WTC11 (cell line): Measurements from ENCODE around the gene NUB1. TPM values are rescaled to one million over a fixed set of nuclear protein-coding genes. Genes with fewer than 3 reads are reported as not detected.

Source experiments
- ATAC-seq: fragments of 200-7000 bp; cut with Tn5 transposase; 2 replicates; pipeline ENCODE4 v1.10.0; 2021; ENCODE audit warnings: mild to moderate bottlenecking, moderate library complexity
- CTCF ChIA-PET: fragments of 300-600 bp; sonication (Branson Sonifier 250); formaldehyde crosslinking; loops from one replicate; lab custom pipeline; 2021; ENCODE audit warnings: antibody characterized with exemption; lab: Charles Lee
- POLR2A ChIA-PET: fragments of 350-600 bp; sonication (Branson Sonifier 250); formaldehyde crosslinking; loops from one replicate; lab custom pipeline; 2021; ENCODE audit warnings: antibody characterized with exemption; lab: Charles Lee
- DNase-seq: peaks from one replicate; pipeline ENCODE4 v3.0.0; 2021; ENCODE audit warnings: low spot score
- H3K27ac Mint-ChIP-seq: 2 replicates; pipeline ENCODE4 v1.8.0; 2021; ENCODE audit warnings: mixed read lengths
- H3K27me3 Mint-ChIP-seq: 2 replicates; pipeline ENCODE4 v1.8.0; 2021; ENCODE audit warnings: low read depth, mild to moderate bottlenecking, moderate library complexity, mixed read lengths
- H3K36me3 Mint-ChIP-seq: 2 replicates; pipeline ENCODE4 v1.8.0; 2021; ENCODE audit warnings: mixed read lengths
- H3K4me1 Mint-ChIP-seq: 2 replicates; pipeline ENCODE4 v1.8.0; 2022; ENCODE audit warnings: mixed read lengths
- H3K4me3 Mint-ChIP-seq: 2 replicates; pipeline ENCODE4 v1.8.0; 2021; ENCODE audit warnings: mild to moderate bottlenecking, moderate library complexity, mixed read lengths
- H3K9me3 Mint-ChIP-seq: 2 replicates; pipeline ENCODE4 v1.8.0; 2021; ENCODE audit warnings: mixed read lengths
- CBFB ChIP-seq: sonication (generic); formaldehyde crosslinking; IDR thresholded peaks from 2 replicates; pipeline ENCODE4 v1.8.1; 2022; ENCODE audit warnings: mild to moderate bottlenecking, low read depth, missing genetic modification reagents
- CREB1 ChIP-seq: sonication (generic); formaldehyde crosslinking; IDR thresholded peaks from 2 replicates; pipeline ENCODE4 v1.8.0; 2023; ENCODE audit warnings: mild to moderate bottlenecking, missing genetic modification reagents
- E2F4 ChIP-seq: sonication (generic); formaldehyde crosslinking; IDR thresholded peaks from 2 replicates; pipeline ENCODE4 v1.8.1; 2022; ENCODE audit warnings: low read depth, mild to moderate bottlenecking, moderate library complexity, missing genetic modification reagents, borderline replicate concordance
- ESRRA ChIP-seq: sonication (generic); formaldehyde crosslinking; IDR thresholded peaks from 2 replicates; pipeline ENCODE4 v1.8.1; 2022; ENCODE audit warnings: mild to moderate bottlenecking, missing genetic modification reagents, borderline replicate concordance
- GABPB1 ChIP-seq: sonication (generic); formaldehyde crosslinking; IDR thresholded peaks from 2 replicates; pipeline ENCODE4 v1.8.1; 2023; ENCODE audit warnings: mild to moderate bottlenecking, missing genetic modification reagents
- KAT7 ChIP-seq: sonication (generic); formaldehyde crosslinking; IDR thresholded peaks from 2 replicates; pipeline ENCODE4 v1.8.1; 2023; ENCODE audit warnings: missing genetic modification reagents, mild to moderate bottlenecking, borderline replicate concordance
- MAX ChIP-seq: sonication (generic); formaldehyde crosslinking; IDR thresholded peaks from 2 replicates; pipeline ENCODE4 v1.8.0; 2022; ENCODE audit warnings: mild to moderate bottlenecking, missing genetic modification reagents
- MLX ChIP-seq: sonication (generic); formaldehyde crosslinking; IDR thresholded peaks from 2 replicates; pipeline ENCODE4 v1.8.1; 2023; ENCODE audit warnings: mild to moderate bottlenecking, missing genetic modification reagents, moderate library complexity
- MXD4 ChIP-seq: fragments of 250-450 bp; sonication (Bioruptor Pico); IDR thresholded peaks from 2 replicates; pipeline ENCODE4 v1.8.0; 2021; ENCODE audit warnings: mild to moderate bottlenecking, moderate library complexity, borderline replicate concordance
- NR2C2 ChIP-seq: sonication (generic); formaldehyde crosslinking; IDR thresholded peaks from 2 replicates; pipeline ENCODE4 v1.8.0; 2022; ENCODE audit warnings: mild to moderate bottlenecking, missing genetic modification reagents
- TP53 ChIP-seq: sonication (generic); formaldehyde crosslinking; IDR thresholded peaks from 2 replicates; pipeline ENCODE4 v1.8.1; 2023; ENCODE audit warnings: mild to moderate bottlenecking, missing genetic modification reagents
- ZBTB21 ChIP-seq: sonication (generic); formaldehyde crosslinking; IDR thresholded peaks from 2 replicates; pipeline ENCODE4 v1.8.1; 2023; ENCODE audit warnings: mild to moderate bottlenecking, missing genetic modification reagents, borderline replicate concordance
- ZBTB43 ChIP-seq: sonication (generic); formaldehyde crosslinking; IDR thresholded peaks from 2 replicates; pipeline ENCODE4 v1.8.1; 2023; ENCODE audit warnings: mild to moderate bottlenecking, missing genetic modification reagents
- ZNF121 ChIP-seq: sonication (generic); formaldehyde crosslinking; IDR thresholded peaks from 2 replicates; pipeline ENCODE4 v1.8.0; 2023; ENCODE audit warnings: missing genetic modification reagents
- ZNF396 ChIP-seq: fragments of 250-450 bp; sonication (Bioruptor Pico); IDR thresholded peaks from 2 replicates; pipeline ENCODE4 v1.8.0; 2021; ENCODE audit warnings: mild to moderate bottlenecking, moderate library complexity, borderline replicate concordance
- ZNF671 ChIP-seq: fragments of 250-450 bp; sonication (Bioruptor Pico); IDR thresholded peaks from 2 replicates; pipeline ENCODE4 v1.8.0; 2021; ENCODE audit warnings: mild to moderate bottlenecking
- total RNA-seq: library from RNA; stranded (reverse); gene quantifications from 3 replicates; pipeline ENCODE4 v1.2.3, GENCODE V29; 2021
- TF ChIP-seq, protein P1 (sequence below): fragments of 250-450 bp; sonication (Bioruptor Pico); IDR thresholded peaks from 2 replicates; pipeline ENCODE4 v1.9.0; 2021; ENCODE audit warnings: mild to moderate bottlenecking, borderline replicate concordance
- TF ChIP-seq, protein P2 (sequence below): fragments of 250-450 bp; sonication (Bioruptor Pico); IDR thresholded peaks from 2 replicates; pipeline ENCODE4 v1.8.0; 2021; ENCODE audit warnings: mild to moderate bottlenecking
- TF ChIP-seq, protein P3 (sequence below): fragments of 250-450 bp; sonication (Bioruptor Pico); conservative IDR thresholded peaks from 2 replicates; pipeline ENCODE4 v1.9.0; 2021; ENCODE audit warnings: mild to moderate bottlenecking

Gene NUB1
- total RNA-seq, 1 experiment from 2014 or later, result 38.3 TPM

- no peak overlapping the region for H3K4me3 Mint-ChIP-seq
- CTCF ChIA-PET, result interaction anchor here (0.6 to 3.0 kb wide), 5 partner anchors 9 to 49 kb away, joined by 3 to 16 read pairs (median 3); no protein-coding TSS in a partner anchor
- POLR2A ChIA-PET, result no interaction called here
- ATAC-seq (no peak), DNase-seq (no peak)
- no peak overlapping the region for H3K27ac Mint-ChIP-seq
- no peak for TF ChIP-seq KAT7 (CRISPR knock-in tag)
- H3K4me1 Mint-ChIP-seq, result peaks cover 21% of the 10 kb centered on the region
- H3K9me3 Mint-ChIP-seq, result peaks cover 8% of the 10 kb centered on the region
- H3K27me3 Mint-ChIP-seq, result no peaks in the 10 kb centered on the region
- H3K36me3 Mint-ChIP-seq, result peaks cover 13% of the 10 kb centered on the region
Measured at GRCh38 chr7:151399906-151400305, 58.3 kb downstream of the NUB1 start.

- DNase-seq, result no peak
- TF ChIP-seq MLX (CRISPR knock-in tag) (no peak), ZNF121 (CRISPR knock-in tag) (no peak), GABPB1 (CRISPR knock-in tag) (no peak), E2F4 (CRISPR knock-in tag) (no peak), ZBTB21 (CRISPR knock-in tag) (no peak)
- TF ChIP-seq, protein P1, sequence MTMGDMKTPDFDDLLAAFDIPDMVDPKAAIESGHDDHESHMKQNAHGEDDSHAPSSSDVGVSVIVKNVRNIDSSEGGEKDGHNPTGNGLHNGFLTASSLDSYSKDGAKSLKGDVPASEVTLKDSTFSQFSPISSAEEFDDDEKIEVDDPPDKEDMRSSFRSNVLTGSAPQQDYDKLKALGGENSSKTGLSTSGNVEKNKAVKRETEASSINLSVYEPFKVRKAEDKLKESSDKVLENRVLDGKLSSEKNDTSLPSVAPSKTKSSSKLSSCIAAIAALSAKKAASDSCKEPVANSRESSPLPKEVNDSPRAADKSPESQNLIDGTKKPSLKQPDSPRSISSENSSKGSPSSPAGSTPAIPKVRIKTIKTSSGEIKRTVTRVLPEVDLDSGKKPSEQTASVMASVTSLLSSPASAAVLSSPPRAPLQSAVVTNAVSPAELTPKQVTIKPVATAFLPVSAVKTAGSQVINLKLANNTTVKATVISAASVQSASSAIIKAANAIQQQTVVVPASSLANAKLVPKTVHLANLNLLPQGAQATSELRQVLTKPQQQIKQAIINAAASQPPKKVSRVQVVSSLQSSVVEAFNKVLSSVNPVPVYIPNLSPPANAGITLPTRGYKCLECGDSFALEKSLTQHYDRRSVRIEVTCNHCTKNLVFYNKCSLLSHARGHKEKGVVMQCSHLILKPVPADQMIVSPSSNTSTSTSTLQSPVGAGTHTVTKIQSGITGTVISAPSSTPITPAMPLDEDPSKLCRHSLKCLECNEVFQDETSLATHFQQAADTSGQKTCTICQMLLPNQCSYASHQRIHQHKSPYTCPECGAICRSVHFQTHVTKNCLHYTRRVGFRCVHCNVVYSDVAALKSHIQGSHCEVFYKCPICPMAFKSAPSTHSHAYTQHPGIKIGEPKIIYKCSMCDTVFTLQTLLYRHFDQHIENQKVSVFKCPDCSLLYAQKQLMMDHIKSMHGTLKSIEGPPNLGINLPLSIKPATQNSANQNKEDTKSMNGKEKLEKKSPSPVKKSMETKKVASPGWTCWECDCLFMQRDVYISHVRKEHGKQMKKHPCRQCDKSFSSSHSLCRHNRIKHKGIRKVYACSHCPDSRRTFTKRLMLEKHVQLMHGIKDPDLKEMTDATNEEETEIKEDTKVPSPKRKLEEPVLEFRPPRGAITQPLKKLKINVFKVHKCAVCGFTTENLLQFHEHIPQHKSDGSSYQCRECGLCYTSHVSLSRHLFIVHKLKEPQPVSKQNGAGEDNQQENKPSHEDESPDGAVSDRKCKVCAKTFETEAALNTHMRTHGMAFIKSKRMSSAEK, result no peak
- TF ChIP-seq, protein P2, sequence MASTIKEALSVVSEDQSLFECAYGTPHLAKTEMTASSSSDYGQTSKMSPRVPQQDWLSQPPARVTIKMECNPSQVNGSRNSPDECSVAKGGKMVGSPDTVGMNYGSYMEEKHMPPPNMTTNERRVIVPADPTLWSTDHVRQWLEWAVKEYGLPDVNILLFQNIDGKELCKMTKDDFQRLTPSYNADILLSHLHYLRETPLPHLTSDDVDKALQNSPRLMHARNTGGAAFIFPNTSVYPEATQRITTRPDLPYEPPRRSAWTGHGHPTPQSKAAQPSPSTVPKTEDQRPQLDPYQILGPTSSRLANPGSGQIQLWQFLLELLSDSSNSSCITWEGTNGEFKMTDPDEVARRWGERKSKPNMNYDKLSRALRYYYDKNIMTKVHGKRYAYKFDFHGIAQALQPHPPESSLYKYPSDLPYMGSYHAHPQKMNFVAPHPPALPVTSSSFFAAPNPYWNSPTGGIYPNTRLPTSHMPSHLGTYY (CRISPR knock-in tag), result no peak
- no peak for ATAC-seq
- H3K4me1 Mint-ChIP-seq, result peaks cover 25% of the 10 kb centered on the region
- H3K9me3 Mint-ChIP-seq, result peaks cover 8% of the 10 kb centered on the region
- peak overlapping the region; percentile 7; the same call in 1 of the 2 replicates for H3K27ac Mint-ChIP-seq
- no peaks in the 10 kb centered on the region for H3K27me3 Mint-ChIP-seq
- ChIA-PET CTCF (interaction anchor here (1.0 to 3.0 kb wide), 2 partner anchors 9 to 48 kb away, joined by 3 to 16 read pairs; no protein-coding TSS in a partner anchor), POLR2A (no interaction called here)
- no peak overlapping the region for H3K4me3 Mint-ChIP-seq
- peaks cover 13% of the 10 kb centered on the region for H3K36me3 Mint-ChIP-seq
Measured at GRCh38 chr7:151400626-151401315, 59.2 kb downstream of the NUB1 start.

- H3K9me3 Mint-ChIP-seq, result peaks cover 8% of the 10 kb centered on the region
- peaks cover 26% of the 10 kb centered on the region for H3K4me1 Mint-ChIP-seq
- POLR2A ChIA-PET, result no interaction called here
- H3K27ac Mint-ChIP-seq, result no peak overlapping the region
- DNase-seq, result no peak
- H3K4me3 Mint-ChIP-seq, result no peak overlapping the region
- CTCF ChIA-PET, result no interaction called here
- ATAC-seq, result no peak
- H3K36me3 Mint-ChIP-seq, result peaks cover 13% of the 10 kb centered on the region
- H3K27me3 Mint-ChIP-seq, result no peaks in the 10 kb centered on the region
- TF ChIP-seq ZNF671 (CRISPR knock-in tag) (no peak), TP53 (no peak), ZNF396 (CRISPR knock-in tag) (no peak), MAX (CRISPR knock-in tag) (no peak), NR2C2 (CRISPR knock-in tag) (no peak), ZBTB43 (CRISPR knock-in tag) (no peak), CBFB (no peak), ESRRA (CRISPR knock-in tag) (no peak), CREB1 (CRISPR knock-in tag) (no peak), MXD4 (CRISPR knock-in tag) (no peak)
- TF ChIP-seq, protein P3, sequence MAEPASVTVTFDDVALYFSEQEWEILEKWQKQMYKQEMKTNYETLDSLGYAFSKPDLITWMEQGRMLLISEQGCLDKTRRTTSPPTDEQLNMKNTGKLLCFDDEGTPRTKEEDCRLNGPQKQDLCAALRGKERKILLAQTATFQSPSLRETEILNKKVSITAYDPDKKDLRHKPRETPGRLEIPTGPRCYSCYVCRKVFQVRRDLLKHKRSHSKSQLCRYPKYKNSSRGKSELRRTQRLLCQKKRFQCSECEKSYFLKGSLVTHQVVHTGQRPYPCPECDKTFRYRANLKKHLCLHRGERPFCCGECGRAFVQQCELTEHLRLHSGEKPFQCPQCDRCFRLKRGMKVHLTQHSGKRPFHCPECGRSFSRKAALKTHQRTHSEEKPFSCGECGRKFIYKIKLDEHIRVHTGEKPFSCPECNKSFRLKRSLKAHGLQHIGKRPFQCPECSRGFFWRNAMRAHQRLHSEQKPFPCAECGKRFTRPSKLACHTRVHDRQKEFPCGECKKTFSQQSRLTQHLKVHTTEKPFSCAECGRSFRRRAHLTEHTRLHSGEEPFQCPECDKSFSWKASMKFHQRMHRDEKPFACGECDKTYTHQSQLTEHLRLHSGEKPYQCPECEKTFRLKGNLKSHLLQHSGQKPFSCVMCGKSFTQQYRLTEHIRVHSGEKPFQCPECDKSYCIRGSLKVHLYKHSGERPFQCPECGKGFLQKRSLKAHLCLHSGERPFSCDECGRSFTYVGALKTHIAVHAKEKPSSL (CRISPR knock-in tag), result no peak
Measured at GRCh38 chr7:151402029-151402835, 60.6 kb downstream of the NUB1 start.
